ENCODE data around the gene FGF4.

The FGF4 gene

GRCh38 chr11:69775163-69775755, at the start of gene FGF4:
Gene FGF4 (minus strand): TSS chr11:69775341. CDS start chr11:69775084, 257 bp downstream.
- DNase-seq: no peak

GRCh38 chr11:69823641-69824265, 48.6 kb upstream of the FGF4 start:
- DNase-seq: no peak

- no peak for DNase-seq
Measured at GRCh38 chr11:69822676-69823494, 47.7 kb upstream of the FGF4 start.

GRCh38 chr11:69821511-69822040, 46.4 kb upstream of the FGF4 start:
- no peak for DNase-seq

- DNase-seq: no peak
Measured at GRCh38 chr11:69820441-69820840, 45.3 kb upstream of the FGF4 start.

- no peak for DNase-seq
Measured at GRCh38 chr11:69819541-69820070, 44.5 kb upstream of the FGF4 start.

GRCh38 chr11:69818603-69819441, 43.7 kb upstream of the FGF4 start, which contains the start of gene FGF3:
Gene FGF3 (minus strand): TSS chr11:69819416. CDS start chr11:69818933, 483 bp downstream.
- DNase-seq: peak; percentile 2

GRCh38 chr11:69818231-69818602, 43.1 kb upstream of the FGF4 start:
- DNase-seq: no peak

- no peak for DNase-seq
Measured at GRCh38 chr11:69817265-69818230, 42.4 kb upstream of the FGF4 start.

GRCh38 chr11:69816671-69817070, 41.5 kb upstream of the FGF4 start:
- DNase-seq: no peak

- DNase-seq: no peak
Measured at GRCh38 chr11:69815973-69816372, 40.8 kb upstream of the FGF4 start.

- DNase-seq: no peak
Measured at GRCh38 chr11:69814902-69815301, 39.8 kb upstream of the FGF4 start.

GRCh38 chr11:69814411-69814810, 39.3 kb upstream of the FGF4 start:
- DNase-seq: no peak

- no peak for DNase-seq
Measured at GRCh38 chr11:69813839-69814238, 38.7 kb upstream of the FGF4 start.

- DNase-seq: no peak
Measured at GRCh38 chr11:69812946-69813345, 37.8 kb upstream of the FGF4 start.

- no peak for DNase-seq
Measured at GRCh38 chr11:69812256-69812655, 37.1 kb upstream of the FGF4 start.

GRCh38 chr11:69811431-69811830, 36.3 kb upstream of the FGF4 start:
- no peak for DNase-seq

GRCh38 chr11:69810289-69811118, 35.4 kb upstream of the FGF4 start:
- no peak for DNase-seq

- DNase-seq: no peak
Measured at GRCh38 chr11:69808667-69809086, 33.5 kb upstream of the FGF4 start.

GRCh38 chr11:69807106-69807815, 32.1 kb upstream of the FGF4 start:
- DNase-seq: no peak
